DMS53 (cell line): Measurements from ENCODE around the gene OLA1.

Experiments
- DNase-seq: peaks from one replicate; lab custom pipeline; 2025; lab: John Stamatoyannopoulos, UW

Gene OLA1

DNA sequence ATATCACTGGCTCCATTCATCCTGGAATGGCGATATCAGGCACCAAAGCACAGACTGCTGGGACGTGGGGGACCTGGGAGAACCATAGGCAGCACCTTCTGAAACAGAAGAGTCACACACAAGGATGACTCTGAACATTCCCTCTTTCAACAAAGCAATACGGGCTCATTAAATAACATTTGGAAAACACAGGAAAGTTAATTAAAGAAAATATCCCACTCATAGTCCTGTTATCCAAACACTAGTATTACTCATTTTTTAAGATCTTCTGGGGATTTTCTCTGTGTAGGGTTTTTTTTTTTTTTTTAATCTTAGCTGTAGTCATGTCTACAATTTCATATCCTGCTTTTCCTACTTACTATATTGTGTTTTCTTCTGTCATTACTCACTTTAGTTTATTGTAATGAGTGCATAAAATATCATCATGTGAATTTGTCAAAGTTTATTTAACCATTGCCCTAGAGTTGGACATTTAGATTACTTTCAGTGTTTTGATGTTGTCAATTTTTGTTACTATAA, 213.2 kb downstream of the OLA1 start:
- DNase-seq: no peak

DNA sequence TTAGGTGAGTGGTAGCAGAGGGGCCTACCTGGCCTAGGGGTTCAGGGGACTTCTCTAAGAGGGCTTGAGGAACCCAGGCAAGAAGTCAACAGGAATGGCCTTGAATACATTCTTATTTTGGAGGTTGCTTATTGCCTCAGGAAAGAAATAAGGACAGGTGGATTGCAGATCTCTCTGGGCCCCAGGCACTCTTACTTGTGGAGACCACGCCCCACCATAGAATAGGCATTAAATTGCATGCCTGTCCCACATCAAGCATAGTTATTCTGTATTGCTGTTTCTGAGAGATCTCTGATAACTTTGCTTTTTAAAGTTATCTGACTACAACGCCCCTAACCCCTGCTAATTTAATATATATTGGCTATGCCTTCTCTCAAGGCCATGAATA, 215.2 kb downstream of the OLA1 start:
- DNase-seq: no peak

DNA sequence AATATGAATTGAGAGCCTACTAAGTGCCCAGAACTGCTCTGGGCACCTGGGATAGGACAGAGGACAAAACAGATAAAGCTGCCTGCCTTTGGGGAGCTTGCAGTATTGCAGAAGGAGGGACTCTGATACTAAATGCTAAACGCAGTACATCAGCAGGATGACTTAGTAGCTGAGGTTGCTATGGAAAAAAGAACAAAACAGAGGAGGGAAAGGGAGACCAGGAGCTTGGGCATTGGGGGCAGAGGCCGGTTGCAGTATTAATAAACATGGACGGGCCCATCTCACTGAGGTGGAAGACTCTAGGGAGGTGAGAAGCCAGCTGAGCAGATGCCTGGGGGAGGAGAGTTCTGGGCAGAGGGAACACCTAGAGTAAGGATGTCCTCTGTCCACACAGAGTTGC, 217.1 kb downstream of the OLA1 start:
- DNase-seq: no peak

DNA sequence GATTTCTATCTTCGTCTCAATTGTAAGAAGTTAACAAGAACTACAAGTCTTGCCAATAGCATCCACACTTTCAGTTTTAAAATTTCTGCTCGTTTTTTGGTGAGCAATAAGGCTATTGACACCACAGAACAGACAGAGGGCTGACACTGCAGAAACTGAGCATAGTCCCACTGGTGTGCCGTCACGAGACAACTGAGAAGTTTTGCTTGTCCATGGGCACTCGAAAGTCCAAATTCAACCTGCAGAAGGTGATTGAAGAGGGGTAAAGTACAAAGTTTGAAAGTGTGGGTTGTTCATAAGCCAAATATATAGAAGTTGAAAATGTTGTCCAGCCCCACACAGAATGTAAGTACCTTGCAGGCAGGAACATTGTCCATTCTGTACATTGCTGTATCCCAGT, 219.4 kb downstream of the OLA1 start:
- DNase-seq: no peak

DNA sequence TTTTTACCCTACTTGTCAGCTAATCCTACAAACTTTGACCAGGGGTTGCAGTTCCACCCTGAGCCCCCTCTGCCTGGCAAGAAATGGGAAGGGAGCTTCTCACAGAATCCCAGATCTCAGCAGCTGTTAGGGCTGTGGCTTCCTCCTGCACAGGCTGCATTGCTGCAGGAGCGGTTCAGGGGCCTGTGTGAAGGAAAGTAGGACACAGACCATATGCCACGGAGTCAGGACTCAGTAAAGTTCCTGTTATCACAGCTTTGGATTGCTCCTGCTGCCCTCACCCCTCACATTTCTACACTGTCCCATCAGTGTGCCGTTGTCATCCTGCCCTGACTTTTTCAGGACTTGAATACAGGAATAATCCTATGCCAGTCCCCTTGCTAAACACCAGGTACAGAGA, 220.4 kb downstream of the OLA1 start:
- DNase-seq: no peak

DNA sequence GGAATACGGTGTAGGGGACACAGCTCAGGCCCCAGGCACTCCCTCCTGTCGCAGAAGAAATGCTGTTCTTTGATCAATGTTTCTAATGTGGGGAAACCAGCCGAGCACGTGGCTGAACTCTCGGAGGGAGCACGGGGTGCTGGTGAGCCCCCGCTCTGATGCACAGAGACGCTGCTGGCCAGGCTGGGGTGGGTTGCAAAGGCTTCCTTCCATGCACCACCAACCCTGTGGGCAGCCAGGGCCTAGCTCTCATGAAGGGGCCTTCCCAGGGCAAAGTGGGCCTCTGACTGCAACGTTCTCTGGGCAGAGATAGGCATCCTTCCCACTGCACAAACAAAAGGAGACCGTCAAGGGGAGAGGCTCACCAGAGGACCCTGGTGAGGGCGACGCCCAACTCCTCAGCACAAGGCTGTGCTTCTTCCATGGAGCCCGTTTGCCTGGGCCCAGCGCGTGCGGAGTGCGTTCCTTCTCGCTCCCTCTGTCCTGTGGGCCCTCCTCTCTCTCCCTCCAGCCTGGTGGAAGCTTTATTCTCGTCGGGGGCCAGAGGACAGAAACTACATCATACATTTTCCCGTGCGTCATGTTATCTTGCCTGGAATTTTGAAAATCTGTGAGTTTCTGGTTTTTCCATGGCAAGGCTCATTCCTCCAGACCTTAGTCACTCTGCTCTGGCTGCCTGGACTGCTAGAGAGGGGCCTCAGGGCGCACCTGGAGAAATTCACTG, 222.0 kb downstream of the OLA1 start:
- DNase-seq: no peak

DNA sequence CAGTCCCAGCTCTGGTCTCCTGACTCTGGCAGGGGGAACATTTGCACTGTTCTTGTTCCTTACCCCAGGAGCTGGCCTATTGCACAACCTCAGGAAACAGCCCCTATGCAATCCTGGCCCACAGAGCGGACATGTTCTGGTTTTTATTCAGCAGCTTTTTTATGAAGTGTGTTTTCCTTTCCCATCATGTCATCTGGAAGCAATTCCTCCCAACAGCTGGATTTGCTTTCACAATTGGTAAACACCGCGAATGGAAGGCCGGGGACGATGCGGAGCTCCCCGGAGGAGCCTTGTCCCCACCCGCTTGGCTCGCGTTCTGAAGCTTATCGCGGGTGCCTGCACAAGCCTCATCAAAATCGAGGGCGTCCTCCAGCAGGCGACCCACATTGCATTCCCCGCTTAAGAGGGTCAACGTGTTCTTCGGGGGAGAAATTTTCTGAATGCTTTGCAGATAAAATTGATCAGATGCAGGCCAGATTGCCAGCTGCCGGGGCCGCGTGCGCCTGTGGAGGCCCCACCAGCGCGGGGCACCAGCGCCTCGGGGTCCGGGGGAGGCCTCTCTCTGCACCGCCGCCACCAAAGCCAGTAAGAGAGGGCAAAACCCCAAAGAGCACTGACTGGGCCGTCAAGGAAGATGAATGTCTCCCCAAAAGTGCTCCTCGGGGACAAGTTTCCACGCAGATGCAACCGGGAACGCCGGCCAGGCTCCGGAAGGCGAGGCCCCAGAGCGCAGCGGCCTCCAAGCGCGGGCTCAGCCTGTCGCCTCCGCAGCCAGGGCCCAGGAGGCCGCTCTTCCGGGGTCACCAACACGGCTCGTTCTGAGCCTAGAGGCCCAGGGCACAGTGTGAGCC, 222.8 kb downstream of the OLA1 start:
- no peak for DNase-seq

DNA sequence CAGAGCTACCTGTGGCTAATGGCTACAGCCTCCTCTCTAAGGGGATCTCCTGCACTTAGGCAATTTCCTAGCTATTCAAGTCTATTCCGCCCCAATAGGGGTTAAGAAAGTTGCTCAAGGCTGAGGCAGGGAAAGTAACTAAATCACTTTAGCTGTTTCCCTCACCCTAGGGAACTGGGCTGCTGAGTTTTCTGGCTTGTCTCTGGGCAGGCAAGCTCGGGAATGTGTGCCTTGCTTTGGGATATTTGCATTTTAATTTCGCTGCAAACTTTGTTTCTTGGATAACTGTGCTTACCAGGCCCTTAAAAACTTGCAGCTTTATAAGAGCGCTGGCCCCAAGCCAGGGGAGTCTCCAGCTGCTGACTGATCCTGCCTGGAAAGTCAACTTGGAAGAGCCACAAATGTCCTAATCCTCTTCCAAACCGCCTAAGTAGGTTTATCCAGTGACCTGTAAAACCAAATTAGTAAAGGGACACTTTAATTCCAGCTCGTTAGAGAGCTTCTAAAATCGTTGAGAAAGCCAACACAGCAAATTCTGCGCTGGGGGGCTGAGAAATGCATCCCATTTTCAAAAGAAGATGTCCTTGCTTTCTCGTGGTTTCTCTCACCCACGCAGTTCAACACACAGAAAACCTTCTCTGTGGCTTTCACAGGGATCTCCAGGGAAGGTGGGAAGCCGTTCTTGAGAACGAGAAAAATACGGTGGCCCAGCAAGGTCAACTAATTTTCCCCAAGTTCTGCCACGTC, 223.6 kb downstream of the OLA1 start:
- DNase-seq: no peak

DNA sequence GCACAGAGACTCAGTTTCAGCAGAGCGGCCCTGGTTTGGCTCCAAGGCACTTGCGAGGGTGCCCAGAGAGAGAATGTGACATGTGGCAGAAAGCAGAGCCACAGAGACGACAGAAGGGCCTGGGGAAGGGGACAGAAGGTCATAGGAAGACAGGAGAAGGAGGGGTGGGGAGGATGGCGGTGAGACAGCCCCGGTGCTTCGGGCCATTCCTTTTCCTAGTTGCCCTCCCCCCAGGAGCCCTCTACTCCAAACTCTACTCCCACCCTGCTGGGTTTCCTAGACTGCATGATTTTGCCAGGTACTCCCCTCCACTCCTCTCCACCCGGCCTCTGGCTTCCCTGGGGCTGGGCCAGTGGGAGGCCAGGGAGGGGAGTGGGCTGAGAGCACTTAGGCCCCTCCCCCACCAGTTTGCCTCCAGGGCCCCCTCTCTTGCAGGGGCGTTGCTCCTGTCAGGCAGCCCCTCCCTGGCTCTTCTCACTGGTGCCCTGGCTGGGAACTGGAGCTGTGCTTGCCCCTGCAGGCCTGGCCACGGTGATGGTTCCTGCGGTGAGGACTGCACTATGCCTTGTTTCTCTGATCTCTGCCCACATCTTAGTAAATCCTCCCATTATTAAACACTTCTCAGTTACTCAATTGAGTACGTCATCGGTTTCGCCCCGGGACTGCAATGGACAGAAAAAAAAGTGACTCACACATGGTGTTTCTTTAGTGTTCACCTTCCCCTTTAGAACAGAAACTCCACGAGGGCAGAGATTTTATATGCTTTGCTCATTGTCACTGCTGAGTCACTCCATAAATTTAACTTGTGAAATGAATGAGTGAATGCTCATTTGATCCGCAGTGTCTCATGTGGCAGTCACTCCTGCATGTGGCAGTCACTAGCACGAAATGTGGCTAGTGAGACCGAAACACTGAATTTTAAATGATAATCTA, 224.5 kb downstream of the OLA1 start:
- DNase-seq: peak; percentile 17
